Measurements from ENCODE around the gene SCAPER.

DNA sequence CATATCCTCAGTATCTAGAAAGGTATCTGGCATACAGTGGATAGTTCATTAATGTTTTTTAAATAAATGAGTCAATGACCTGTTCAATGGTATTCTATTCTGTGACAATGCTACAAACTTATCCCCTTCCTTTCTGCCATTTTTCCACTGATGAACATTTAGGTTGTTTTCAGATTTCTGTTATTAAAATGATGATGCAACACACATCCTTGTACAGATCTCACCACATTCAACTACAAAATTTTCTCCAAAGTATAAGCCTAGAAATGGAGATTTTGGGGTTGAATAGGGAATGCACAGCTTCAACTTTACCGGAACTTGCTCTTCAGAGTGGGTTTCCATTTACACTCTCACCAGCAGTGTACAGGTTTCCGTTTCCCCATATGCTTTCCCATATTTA lies 358.3 kb downstream of the SCAPER start:
- TF ChIP-seq, protein P1, sequence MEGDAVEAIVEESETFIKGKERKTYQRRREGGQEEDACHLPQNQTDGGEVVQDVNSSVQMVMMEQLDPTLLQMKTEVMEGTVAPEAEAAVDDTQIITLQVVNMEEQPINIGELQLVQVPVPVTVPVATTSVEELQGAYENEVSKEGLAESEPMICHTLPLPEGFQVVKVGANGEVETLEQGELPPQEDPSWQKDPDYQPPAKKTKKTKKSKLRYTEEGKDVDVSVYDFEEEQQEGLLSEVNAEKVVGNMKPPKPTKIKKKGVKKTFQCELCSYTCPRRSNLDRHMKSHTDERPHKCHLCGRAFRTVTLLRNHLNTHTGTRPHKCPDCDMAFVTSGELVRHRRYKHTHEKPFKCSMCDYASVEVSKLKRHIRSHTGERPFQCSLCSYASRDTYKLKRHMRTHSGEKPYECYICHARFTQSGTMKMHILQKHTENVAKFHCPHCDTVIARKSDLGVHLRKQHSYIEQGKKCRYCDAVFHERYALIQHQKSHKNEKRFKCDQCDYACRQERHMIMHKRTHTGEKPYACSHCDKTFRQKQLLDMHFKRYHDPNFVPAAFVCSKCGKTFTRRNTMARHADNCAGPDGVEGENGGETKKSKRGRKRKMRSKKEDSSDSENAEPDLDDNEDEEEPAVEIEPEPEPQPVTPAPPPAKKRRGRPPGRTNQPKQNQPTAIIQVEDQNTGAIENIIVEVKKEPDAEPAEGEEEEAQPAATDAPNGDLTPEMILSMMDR (IDR thresholded peaks at IDR 0.05; ENCODE audit: insufficient read depth, low read length), result no peak
- TF ChIP-seq, protein P2, sequence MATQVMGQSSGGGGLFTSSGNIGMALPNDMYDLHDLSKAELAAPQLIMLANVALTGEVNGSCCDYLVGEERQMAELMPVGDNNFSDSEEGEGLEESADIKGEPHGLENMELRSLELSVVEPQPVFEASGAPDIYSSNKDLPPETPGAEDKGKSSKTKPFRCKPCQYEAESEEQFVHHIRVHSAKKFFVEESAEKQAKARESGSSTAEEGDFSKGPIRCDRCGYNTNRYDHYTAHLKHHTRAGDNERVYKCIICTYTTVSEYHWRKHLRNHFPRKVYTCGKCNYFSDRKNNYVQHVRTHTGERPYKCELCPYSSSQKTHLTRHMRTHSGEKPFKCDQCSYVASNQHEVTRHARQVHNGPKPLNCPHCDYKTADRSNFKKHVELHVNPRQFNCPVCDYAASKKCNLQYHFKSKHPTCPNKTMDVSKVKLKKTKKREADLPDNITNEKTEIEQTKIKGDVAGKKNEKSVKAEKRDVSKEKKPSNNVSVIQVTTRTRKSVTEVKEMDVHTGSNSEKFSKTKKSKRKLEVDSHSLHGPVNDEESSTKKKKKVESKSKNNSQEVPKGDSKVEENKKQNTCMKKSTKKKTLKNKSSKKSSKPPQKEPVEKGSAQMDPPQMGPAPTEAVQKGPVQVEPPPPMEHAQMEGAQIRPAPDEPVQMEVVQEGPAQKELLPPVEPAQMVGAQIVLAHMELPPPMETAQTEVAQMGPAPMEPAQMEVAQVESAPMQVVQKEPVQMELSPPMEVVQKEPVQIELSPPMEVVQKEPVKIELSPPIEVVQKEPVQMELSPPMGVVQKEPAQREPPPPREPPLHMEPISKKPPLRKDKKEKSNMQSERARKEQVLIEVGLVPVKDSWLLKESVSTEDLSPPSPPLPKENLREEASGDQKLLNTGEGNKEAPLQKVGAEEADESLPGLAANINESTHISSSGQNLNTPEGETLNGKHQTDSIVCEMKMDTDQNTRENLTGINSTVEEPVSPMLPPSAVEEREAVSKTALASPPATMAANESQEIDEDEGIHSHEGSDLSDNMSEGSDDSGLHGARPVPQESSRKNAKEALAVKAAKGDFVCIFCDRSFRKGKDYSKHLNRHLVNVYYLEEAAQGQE (IDR thresholded peaks at IDR 0.05; ENCODE audit: insufficient replicate concordance, low read depth), result no peak
- no peak for TF ChIP-seq GABPA (IDR thresholded peaks at IDR 0.05; ENCODE audit: low read depth)

All from HL-60 (cell line).